ENCODE measurements around the gene DHX9.

DNA sequence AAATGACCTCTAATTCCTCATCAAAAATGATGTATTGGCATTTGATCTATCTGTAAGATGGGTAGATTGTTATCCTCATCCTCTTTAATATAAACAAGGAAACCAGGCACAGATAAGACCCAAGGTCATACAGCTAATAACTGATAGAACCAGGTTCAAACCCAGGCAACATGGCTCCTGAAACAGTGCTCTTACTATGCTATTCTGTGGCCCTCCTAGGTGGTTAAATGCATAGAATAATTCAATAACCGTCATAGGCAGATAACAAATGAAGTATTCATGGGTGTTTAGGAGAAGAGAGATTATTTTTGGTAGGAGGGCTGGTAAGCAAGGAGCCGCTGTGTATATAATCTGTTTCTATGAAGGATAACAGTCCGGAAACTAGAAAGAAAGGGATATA lies 46.4 kb downstream of the DHX9 start:
- TF ChIP-seq, protein P1, sequence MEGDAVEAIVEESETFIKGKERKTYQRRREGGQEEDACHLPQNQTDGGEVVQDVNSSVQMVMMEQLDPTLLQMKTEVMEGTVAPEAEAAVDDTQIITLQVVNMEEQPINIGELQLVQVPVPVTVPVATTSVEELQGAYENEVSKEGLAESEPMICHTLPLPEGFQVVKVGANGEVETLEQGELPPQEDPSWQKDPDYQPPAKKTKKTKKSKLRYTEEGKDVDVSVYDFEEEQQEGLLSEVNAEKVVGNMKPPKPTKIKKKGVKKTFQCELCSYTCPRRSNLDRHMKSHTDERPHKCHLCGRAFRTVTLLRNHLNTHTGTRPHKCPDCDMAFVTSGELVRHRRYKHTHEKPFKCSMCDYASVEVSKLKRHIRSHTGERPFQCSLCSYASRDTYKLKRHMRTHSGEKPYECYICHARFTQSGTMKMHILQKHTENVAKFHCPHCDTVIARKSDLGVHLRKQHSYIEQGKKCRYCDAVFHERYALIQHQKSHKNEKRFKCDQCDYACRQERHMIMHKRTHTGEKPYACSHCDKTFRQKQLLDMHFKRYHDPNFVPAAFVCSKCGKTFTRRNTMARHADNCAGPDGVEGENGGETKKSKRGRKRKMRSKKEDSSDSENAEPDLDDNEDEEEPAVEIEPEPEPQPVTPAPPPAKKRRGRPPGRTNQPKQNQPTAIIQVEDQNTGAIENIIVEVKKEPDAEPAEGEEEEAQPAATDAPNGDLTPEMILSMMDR (IDR thresholded peaks at IDR 0.05; ENCODE audit: low read depth, low read length, poor library complexity, severe bottlenecking), result no peak
- no peak for TF ChIP-seq EZH2phosphoT487 (IDR thresholded peaks at IDR 0.05; ENCODE audit: borderline replicate concordance, low read length)

Data from DOHH2 (cell line).